Measurements from ENCODE around the gene VPS13D. TPM values are rescaled to one million over a fixed set of nuclear protein-coding genes. Genes with fewer than 3 reads are reported as not detected.

Gene VPS13D
- total RNA-seq, 1 experiment from 2014 or later, result 36.5 TPM

DNA sequence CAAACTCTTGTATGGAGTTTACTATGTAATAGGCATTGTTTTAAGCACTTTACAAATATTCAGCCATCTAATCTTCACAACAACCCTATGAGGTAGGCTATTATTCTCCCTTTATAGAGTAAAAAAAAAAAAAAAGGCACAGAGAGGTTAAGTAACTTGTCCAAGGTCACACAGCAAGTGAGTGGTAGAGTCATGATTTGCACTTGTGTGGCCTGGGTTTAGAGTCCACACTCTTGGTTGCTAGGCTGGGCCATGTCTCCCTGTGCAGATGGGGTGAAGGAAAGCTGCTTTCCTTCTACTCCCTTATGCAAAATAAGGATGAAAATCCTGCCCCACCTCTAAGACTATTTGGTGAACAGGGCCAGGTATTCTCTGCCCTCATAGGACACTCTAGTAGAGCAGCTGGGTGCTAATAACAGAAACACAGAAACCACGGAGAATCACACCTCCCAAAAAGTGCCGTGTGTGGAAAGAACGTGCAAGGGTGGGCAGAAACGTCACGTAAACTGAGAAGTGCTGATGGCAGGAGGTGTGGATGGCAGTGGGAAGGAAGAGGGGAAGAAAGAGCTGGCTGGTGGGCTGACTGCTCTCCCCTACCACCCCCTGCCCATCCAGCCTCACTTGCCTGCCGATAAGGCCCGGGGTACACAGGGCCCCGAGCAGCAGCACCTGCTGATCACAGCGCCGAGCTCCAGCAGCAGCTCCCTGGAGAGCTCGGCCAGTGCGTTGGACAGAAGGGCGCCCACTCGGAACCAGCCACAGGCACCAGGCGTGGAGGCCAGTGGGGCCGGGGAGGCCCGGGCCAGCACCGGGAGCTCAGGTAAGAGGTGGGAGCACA lies 28.3 kb upstream of the VPS13D start:
- no peaks in the 10 kb centered on the region for H3K27me3 Mint-ChIP-seq (ENCODE audit: insufficient read depth, unreplicated experiment)
- H3K36me3 Mint-ChIP-seq (ENCODE audit: insufficient read depth, unreplicated experiment), result no peaks in the 10 kb centered on the region
- POLR2A ChIA-PET, result interaction anchor here (0.6 kb wide), 1 partner anchor 1557 kb away, joined by 3 read pairs; no protein-coding TSS in a partner anchor
- no peak overlapping the region for H3K4me3 Mint-ChIP-seq (ENCODE audit: unreplicated experiment)
- no peaks in the 10 kb centered on the region for H3K9me3 Mint-ChIP-seq (ENCODE audit: unreplicated experiment)
- no TSS peak for BruUV-seq (replicated peaks)
- TF ChIP-seq CTCF (IDR thresholded peaks at IDR 0.05; ENCODE audit: unreplicated experiment), result no peak
- DNase-seq (ENCODE audit: unreplicated experiment), result no peak
- intact Hi-C loops (cut with micrococcal nuclease), result no loop called here
- no peak overlapping the region for H3K27ac Mint-ChIP-seq (ENCODE audit: low read depth, unreplicated experiment)
- CTCF ChIA-PET, result interaction anchor here (11.5 kb wide), 1 partner anchor 79 kb away, joined by 316 read pairs; no protein-coding TSS in a partner anchor
- H3K4me1 Mint-ChIP-seq (ENCODE audit: insufficient read depth, unreplicated experiment), result no peaks in the 10 kb centered on the region

DNA sequence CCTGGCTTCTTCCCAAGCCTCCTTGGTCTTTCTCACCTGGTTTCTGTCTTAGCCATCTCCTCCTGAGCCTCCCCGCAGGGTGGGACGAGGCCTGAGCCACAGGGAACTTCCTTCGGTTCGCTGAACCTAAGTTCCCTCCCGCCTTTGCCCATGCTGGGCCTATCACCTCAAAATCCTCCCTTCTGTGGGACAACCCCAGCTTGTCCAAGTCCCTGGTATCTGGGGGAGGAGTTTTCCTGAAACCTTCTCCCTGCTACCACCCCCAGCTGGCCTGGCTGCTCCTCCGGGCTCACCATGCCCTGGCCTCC lies 27.7 kb upstream of the VPS13D start:
- TF ChIP-seq CTCF (IDR thresholded peaks at IDR 0.05; ENCODE audit: unreplicated experiment), result no peak
- CTCF ChIA-PET, result interaction anchor here (11.5 kb wide), 1 partner anchor 79 kb away, joined by 316 read pairs; no protein-coding TSS in a partner anchor
- H3K27ac Mint-ChIP-seq (ENCODE audit: low read depth, unreplicated experiment), result no peak overlapping the region
- H3K4me3 Mint-ChIP-seq (ENCODE audit: unreplicated experiment), result no peak overlapping the region
- H3K9me3 Mint-ChIP-seq (ENCODE audit: unreplicated experiment), result no peaks in the 10 kb centered on the region
- H3K4me1 Mint-ChIP-seq (ENCODE audit: insufficient read depth, unreplicated experiment), result no peaks in the 10 kb centered on the region
- BruUV-seq (replicated peaks), result no TSS peak
- DNase-seq (ENCODE audit: unreplicated experiment), result no peak
- POLR2A ChIA-PET, result no interaction called here
- H3K36me3 Mint-ChIP-seq (ENCODE audit: insufficient read depth, unreplicated experiment), result no peaks in the 10 kb centered on the region
- intact Hi-C loops (cut with micrococcal nuclease), result no loop called here
- H3K27me3 Mint-ChIP-seq (ENCODE audit: insufficient read depth, unreplicated experiment), result no peaks in the 10 kb centered on the region

DNA sequence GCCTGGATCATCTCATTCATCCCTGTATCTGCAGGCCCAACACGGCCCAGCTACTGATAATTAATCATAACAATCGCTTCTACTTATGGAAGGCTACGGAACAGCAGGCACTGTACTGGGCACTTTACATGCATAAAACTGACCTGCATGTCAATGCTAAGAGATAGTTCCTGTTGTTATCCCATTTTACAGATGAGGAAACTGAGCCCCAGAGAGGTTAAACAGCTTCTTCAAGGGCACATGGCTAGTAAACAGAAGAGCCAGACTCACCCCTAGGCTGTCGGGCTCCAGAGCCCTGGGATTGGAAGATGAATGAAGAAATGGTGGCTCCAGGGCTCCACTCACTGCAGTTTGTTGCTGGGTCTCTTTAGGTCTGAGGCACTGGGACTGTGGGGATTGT lies 27.3 kb upstream of the VPS13D start:
- DNase-seq (ENCODE audit: unreplicated experiment), result no peak
- no peak for TF ChIP-seq CTCF (IDR thresholded peaks at IDR 0.05; ENCODE audit: unreplicated experiment)
- no TSS peak for BruUV-seq (replicated peaks)
- intact Hi-C loops (cut with micrococcal nuclease), result no loop called here
- no peaks in the 10 kb centered on the region for H3K9me3 Mint-ChIP-seq (ENCODE audit: unreplicated experiment)
- no peak overlapping the region for H3K4me3 Mint-ChIP-seq (ENCODE audit: unreplicated experiment)
- ChIA-PET CTCF (interaction anchor here (11.5 kb wide), 1 partner anchor 80 kb away, joined by 316 read pairs; no protein-coding TSS in a partner anchor), POLR2A (no interaction called here)
- no peaks in the 10 kb centered on the region for H3K27me3 Mint-ChIP-seq (ENCODE audit: insufficient read depth, unreplicated experiment)
- H3K27ac Mint-ChIP-seq (ENCODE audit: low read depth, unreplicated experiment), result no peak overlapping the region
- H3K4me1 Mint-ChIP-seq (ENCODE audit: insufficient read depth, unreplicated experiment), result no peaks in the 10 kb centered on the region
- no peaks in the 10 kb centered on the region for H3K36me3 Mint-ChIP-seq (ENCODE audit: insufficient read depth, unreplicated experiment)

GRCh38 chr1:12203216-12204007 lies 26.4 kb upstream of the VPS13D start:
- no peak for DNase-seq (ENCODE audit: unreplicated experiment)
- ChIA-PET POLR2A (no interaction called here), CTCF (interaction anchor here (0.7 to 11.5 kb wide), 2 partner anchors 25 to 81 kb away, joined by 3 to 316 read pairs; no protein-coding TSS in a partner anchor)
- TF ChIP-seq CTCF (IDR thresholded peaks at IDR 0.05; ENCODE audit: unreplicated experiment), result no peak
- intact Hi-C loops (cut with micrococcal nuclease), result no loop called here
- H3K4me1 Mint-ChIP-seq (ENCODE audit: insufficient read depth, unreplicated experiment), result no peaks in the 10 kb centered on the region
- no TSS peak for BruUV-seq (replicated peaks)
- H3K4me3 Mint-ChIP-seq (ENCODE audit: unreplicated experiment), result no peak overlapping the region
- H3K36me3 Mint-ChIP-seq (ENCODE audit: insufficient read depth, unreplicated experiment), result no peaks in the 10 kb centered on the region
- H3K27ac Mint-ChIP-seq (ENCODE audit: low read depth, unreplicated experiment), result no peak overlapping the region
- H3K27me3 Mint-ChIP-seq (ENCODE audit: insufficient read depth, unreplicated experiment), result no peaks in the 10 kb centered on the region
- H3K9me3 Mint-ChIP-seq (ENCODE audit: unreplicated experiment), result no peaks in the 10 kb centered on the region

All from MCF 10A (cell line).